Keratinocyte (primary cell): ENCODE data around the gene EPHB1.

Experiments used
- EZH2 ChIP-seq: IDR thresholded peaks from one replicate; pipeline ENCODE4 v1.6.1; 2012; ENCODE audit warnings: inconsistent platforms, mild to moderate bottlenecking, low read length, moderate library complexity
- TF ChIP-seq, protein P1 (sequence below), 3 experiments: IDR thresholded peaks in 1 of 3; conservative IDR thresholded peaks in 1 of 3; optimal IDR thresholded peaks in 1 of 3; 2 replicates in 2 of 3; 3 replicates in 1 of 3; pipeline versions ENCODE3 to v1.5.1; 2011; ENCODE audit warnings: low read length in 3 of 3, mild to moderate bottlenecking in 3 of 3, moderate library complexity in 2 of 3, control low read depth in 1 of 3, inconsistent platforms in 1 of 3; ENCODE audit not compliant: insufficient read depth in 2 of 3; ENCODE audit errors: extremely low read depth in 1 of 3

DNA sequence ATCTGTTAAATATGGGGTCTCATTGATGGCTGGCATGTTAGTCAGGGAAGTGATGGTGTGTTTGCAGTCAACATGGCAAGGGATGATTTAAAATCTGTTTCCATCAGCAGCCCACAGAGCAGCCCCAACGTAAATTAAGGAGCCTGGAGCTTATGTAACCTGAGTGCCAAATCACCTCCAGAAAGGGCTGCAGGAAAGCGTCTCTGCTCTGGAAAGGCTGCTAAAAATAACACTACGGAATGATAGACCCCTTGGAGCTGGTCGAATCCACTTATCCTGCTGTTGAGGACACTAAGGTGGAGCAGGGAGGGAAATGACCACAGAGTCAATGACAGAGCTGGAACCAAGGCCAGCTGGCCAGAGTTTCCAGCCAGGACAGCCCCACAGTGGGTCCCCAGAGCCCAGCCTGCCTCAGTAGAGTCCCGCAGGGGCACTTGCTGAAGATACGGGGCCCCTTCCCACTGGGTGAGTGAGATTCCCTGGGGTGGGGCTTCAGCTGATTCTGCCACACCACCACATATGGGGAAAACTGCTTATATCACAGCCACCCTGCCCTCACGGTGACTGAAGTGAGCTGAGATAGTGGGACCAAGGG is 63.5 kb downstream of the EPHB1 start:
- TF ChIP-seq, protein P1, sequence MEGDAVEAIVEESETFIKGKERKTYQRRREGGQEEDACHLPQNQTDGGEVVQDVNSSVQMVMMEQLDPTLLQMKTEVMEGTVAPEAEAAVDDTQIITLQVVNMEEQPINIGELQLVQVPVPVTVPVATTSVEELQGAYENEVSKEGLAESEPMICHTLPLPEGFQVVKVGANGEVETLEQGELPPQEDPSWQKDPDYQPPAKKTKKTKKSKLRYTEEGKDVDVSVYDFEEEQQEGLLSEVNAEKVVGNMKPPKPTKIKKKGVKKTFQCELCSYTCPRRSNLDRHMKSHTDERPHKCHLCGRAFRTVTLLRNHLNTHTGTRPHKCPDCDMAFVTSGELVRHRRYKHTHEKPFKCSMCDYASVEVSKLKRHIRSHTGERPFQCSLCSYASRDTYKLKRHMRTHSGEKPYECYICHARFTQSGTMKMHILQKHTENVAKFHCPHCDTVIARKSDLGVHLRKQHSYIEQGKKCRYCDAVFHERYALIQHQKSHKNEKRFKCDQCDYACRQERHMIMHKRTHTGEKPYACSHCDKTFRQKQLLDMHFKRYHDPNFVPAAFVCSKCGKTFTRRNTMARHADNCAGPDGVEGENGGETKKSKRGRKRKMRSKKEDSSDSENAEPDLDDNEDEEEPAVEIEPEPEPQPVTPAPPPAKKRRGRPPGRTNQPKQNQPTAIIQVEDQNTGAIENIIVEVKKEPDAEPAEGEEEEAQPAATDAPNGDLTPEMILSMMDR (optimal IDR thresholded peaks at IDR 0.05 in 1 of 3, IDR thresholded peaks at IDR 0.05 in 1 of 3, conservative IDR thresholded peaks at IDR 0.05 in 1 of 3; ENCODE audit: extremely low read depth in 1 of 3, insufficient read depth in 2 of 3, low read length in 3 of 3): no peak
- TF ChIP-seq EZH2: no peak
